SK-N-MC (cell line): ENCODE results near the gene MAP1A.
"Not testable (repeated sequence)": the region's sequence is repeated elsewhere in the genome, so short reads cannot be mapped to it uniquely, and the experiment has no call there.

ENCODE experiments used
- DNase-seq: peaks from one replicate; pipeline ENCODE4 v3.0.0-alpha.2; 2011; ENCODE audit warnings: low read depth, low spot score
- H3K27ac ChIP-seq: fragments of 200-600 bp; sonication (generic); 2 replicates; pipeline ENCODE4 v1.5.1; 2016; ENCODE audit warnings: mixed run types
- H3K36me3 ChIP-seq: fragments of 200-600 bp; sonication (generic); 2 replicates; pipeline ENCODE4 v1.6.1; 2017; ENCODE audit warnings: antibody characterized with exemption, low read length, mixed read lengths; ENCODE audit not compliant: insufficient read depth
- H3K4me3 ChIP-seq: fragments of 200-600 bp; sonication (generic); 2 replicates; pipeline ENCODE4 v1.5.1; 2016
- H3K9ac ChIP-seq: fragments of 200-600 bp; sonication (generic); 2 replicates; pipeline ENCODE4 v1.8.0; 2017; ENCODE audit warnings: mixed run types, mixed read lengths; ENCODE audit not compliant: insufficient read length
- H3K9me3 ChIP-seq: fragments of 200-600 bp; sonication (generic); 2 replicates; pipeline ENCODE4 v1.6.1; 2017; ENCODE audit warnings: low read depth, mild to moderate bottlenecking, antibody characterized with exemption, low read length, moderate library complexity, mixed read lengths
- EZH2 ChIP-seq: fragments of 200-600 bp; sonication (generic); IDR thresholded peaks from one replicate; pipeline ENCODE4 v1.6.1; 2017; ENCODE audit warnings: antibody characterized with exemption
- FOXP2 ChIP-seq: optimal IDR thresholded peaks from 2 replicates; pipeline ENCODE3; 2011; ENCODE audit warnings: mild to moderate bottlenecking, moderate library complexity; ENCODE audit not compliant: insufficient read depth; ENCODE audit errors: extremely low read length, control extremely low read depth
- POLR2AphosphoS5 ChIP-seq: IDR thresholded peaks from 2 replicates; pipeline ENCODE4 v1.6.1; 2012; ENCODE audit warnings: mild to moderate bottlenecking, low read depth, low read length, borderline replicate concordance

Gene MAP1A

GRCh38 chr15:43552256-43552655 is 34.8 kb downstream of the MAP1A start:
- H3K27ac ChIP-seq = no peak overlapping the region
- no peak for TF ChIP-seq FOXP2
- no peak for TF ChIP-seq POLR2AphosphoS5
- TF ChIP-seq EZH2 = no peak
- DNase-seq = no peak
- no peak overlapping the region for H3K4me3 ChIP-seq
- no peaks in the 10 kb centered on the region for H3K9me3 ChIP-seq
- no peaks in the 10 kb centered on the region for H3K36me3 ChIP-seq
- H3K9ac ChIP-seq = no peak overlapping the region

GRCh38 chr15:43552986-43553385 is 35.6 kb downstream of the MAP1A start:
- DNase-seq = no peak
- Histone ChIP-seq H3K27ac (no peak overlapping the region), H3K4me3 (no peak overlapping the region), H3K9ac (no peak overlapping the region), H3K36me3 (no peaks in the 10 kb centered on the region), H3K9me3 (no peaks in the 10 kb centered on the region)
- no peak for TF ChIP-seq EZH2
- TF ChIP-seq POLR2AphosphoS5 = no peak
- no peak for TF ChIP-seq FOXP2

- not testable (repeated sequence) for DNase-seq, H3K36me3 ChIP-seq, H3K27ac ChIP-seq, H3K9ac ChIP-seq, H3K4me3 ChIP-seq, H3K9me3 ChIP-seq
Measured at GRCh38 chr15:43562753-43563152, 45.3 kb downstream of the MAP1A start.

- not testable (repeated sequence) for H3K4me3 ChIP-seq, H3K27ac ChIP-seq, H3K9me3 ChIP-seq, H3K36me3 ChIP-seq, H3K9ac ChIP-seq, DNase-seq
Measured at GRCh38 chr15:43563793-43564192, 46.4 kb downstream of the MAP1A start.

- H3K4me3 ChIP-seq, H3K36me3 ChIP-seq, H3K9me3 ChIP-seq, DNase-seq, H3K27ac ChIP-seq, H3K9ac ChIP-seq: not testable (repeated sequence)
Measured at GRCh38 chr15:43566615-43567014, 49.2 kb downstream of the MAP1A start.

- not testable (repeated sequence) for H3K27ac ChIP-seq, H3K36me3 ChIP-seq, H3K4me3 ChIP-seq, H3K9ac ChIP-seq, DNase-seq, H3K9me3 ChIP-seq
Measured at GRCh38 chr15:43574607-43575006, 57.2 kb downstream of the MAP1A start.
